Omental fat pad (tissue), 4 donors: ENCODE measurements around the gene FAP. TPM values are rescaled to one million over a fixed set of nuclear protein-coding genes. Genes with fewer than 3 reads are reported as not detected.

Experiments
- ATAC-seq: fragments of 150-250 bp; one replicate; pipeline ENCODE4 v1.9.1; 2016; ENCODE audit warnings: mild to moderate bottlenecking, moderate library complexity; ENCODE audit not compliant: low FRiP score
- DNase-seq: peaks from one replicate; pipeline ENCODE4 v3.0.0-alpha.2; 2019; ENCODE audit warnings: low spot score
- total RNA-seq, 4 donors: library from RNA; depleted of rRNA; stranded (reverse); fragments of >200 nt; gene quantifications; one replicate each; pipeline ENCODE4 v1.1.0, GENCODE V29; 2016
- TF ChIP-seq, protein P1 (sequence below), 3 donors: fragments of 450-650 bp; IDR thresholded peaks; one replicate each; pipeline ENCODE4 v1.5.1; 2016 to 2017; ENCODE audit warnings: antibody characterized with exemption in 3 of 3, mild to moderate bottlenecking in 3 of 3, moderate library complexity in 2 of 3

Gene FAP
- total RNA-seq, 4 donors from 2014 or later, result 2.8 to 20.5 (median 9.1) TPM

DNA sequence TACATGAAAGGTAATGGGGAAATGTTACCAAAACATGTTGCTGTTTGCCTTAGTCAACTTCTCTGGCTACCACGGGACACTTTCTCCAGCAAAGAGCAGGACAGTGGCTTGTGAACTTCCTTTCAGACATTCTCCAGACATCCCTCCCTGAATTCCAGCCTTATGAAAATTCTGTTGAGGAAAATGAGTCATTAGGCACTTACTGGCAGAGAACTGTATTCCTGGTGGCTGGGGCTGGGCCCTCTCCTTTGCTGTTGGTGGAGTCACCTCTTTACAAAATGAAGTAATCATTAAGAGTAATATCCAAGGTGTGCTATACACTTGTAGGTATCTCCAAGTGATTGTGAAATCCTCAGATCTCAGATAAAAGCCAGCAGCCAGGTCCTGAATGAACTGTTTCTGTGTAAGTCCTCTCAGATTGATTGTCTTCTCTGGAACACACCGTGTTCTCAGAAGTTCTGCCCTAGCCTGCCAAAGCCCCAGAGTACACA is 1.3 kb upstream of the FAP start:
- ATAC-seq (peak; percentile 88), DNase-seq (no peak)
- TF ChIP-seq, protein P1, sequence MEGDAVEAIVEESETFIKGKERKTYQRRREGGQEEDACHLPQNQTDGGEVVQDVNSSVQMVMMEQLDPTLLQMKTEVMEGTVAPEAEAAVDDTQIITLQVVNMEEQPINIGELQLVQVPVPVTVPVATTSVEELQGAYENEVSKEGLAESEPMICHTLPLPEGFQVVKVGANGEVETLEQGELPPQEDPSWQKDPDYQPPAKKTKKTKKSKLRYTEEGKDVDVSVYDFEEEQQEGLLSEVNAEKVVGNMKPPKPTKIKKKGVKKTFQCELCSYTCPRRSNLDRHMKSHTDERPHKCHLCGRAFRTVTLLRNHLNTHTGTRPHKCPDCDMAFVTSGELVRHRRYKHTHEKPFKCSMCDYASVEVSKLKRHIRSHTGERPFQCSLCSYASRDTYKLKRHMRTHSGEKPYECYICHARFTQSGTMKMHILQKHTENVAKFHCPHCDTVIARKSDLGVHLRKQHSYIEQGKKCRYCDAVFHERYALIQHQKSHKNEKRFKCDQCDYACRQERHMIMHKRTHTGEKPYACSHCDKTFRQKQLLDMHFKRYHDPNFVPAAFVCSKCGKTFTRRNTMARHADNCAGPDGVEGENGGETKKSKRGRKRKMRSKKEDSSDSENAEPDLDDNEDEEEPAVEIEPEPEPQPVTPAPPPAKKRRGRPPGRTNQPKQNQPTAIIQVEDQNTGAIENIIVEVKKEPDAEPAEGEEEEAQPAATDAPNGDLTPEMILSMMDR (IDR thresholded peaks at IDR 0.05), result no peak

DNA sequence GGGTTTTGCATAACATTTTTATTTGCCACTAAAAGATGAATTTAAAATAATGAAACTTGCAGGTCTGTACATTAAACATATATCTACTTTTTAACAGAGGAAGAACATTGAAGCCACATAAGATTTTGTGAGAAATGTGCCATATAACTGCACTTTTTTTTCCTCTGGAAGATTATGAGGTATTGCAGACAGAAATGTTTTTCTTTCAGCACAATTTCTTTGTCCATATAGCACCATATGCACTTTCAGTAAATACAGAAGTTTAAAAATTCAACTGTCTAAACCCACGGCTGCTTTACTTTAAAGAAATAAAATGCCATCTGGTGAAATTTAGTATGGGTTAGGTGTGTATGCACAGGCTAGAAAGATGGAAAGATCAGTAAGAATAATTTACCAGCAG is 470 bp upstream of the FAP start:
- ATAC-seq, result no peak
- TF ChIP-seq, protein P1 (IDR thresholded peaks at IDR 0.05), result no peak
- DNase-seq, result no peak

DNA sequence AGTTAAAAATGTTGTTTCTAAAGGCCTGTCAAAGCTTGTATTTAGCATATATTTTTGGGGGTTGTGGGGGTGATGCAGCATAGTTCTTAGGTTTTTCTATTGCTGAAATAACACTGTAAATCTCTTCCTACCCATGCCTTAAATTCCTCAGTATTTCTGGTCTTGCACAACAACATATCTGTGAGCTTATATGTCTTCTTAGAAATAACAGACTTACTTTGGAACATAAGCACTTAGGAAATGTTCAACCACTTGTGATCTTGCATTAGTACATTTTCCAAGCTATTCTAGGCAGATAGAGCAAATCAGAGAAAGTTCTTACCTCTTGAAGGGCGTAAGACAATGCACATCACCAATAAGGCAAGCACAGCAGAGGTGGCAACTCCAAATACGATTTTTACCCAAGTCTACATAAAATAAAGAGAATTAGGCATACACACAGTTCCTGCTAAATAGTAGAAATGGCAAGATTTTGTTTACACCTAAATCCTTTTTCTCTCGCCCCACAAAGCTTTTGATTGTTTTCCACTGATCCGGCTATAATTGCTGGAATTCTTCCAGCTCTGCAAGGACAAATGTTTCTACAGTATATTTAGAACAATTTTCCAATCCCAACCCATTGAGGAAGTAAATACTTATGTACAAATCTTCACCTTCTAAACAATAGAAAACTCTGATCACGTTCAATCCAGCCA is 512 bp downstream of the FAP start:
- ATAC-seq, result peak; percentile 30
- TF ChIP-seq, protein P1 (IDR thresholded peaks at IDR 0.05), result no peak
- DNase-seq, result no peak

DNA sequence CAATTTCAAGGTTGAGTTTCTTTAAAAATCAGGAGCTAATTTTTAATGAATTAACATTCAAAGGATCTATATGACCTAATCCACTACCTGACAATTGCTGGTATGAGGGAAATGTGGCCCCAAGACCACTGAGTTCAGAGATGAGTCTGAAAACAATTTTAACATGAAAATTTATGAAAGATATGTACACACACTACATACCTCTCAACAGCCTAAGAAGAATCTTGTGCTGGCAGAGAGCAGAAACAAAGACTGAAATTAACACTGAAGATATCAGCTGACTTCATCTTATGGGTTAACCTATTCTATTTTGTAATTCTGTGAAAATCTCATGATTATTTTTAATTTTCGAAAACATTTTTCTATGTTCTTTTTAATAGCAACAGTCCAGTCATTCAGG is 1.7 kb downstream of the FAP start:
- ATAC-seq (no peak), DNase-seq (no peak)
- TF ChIP-seq, protein P1 (IDR thresholded peaks at IDR 0.05), result no peak

DNA sequence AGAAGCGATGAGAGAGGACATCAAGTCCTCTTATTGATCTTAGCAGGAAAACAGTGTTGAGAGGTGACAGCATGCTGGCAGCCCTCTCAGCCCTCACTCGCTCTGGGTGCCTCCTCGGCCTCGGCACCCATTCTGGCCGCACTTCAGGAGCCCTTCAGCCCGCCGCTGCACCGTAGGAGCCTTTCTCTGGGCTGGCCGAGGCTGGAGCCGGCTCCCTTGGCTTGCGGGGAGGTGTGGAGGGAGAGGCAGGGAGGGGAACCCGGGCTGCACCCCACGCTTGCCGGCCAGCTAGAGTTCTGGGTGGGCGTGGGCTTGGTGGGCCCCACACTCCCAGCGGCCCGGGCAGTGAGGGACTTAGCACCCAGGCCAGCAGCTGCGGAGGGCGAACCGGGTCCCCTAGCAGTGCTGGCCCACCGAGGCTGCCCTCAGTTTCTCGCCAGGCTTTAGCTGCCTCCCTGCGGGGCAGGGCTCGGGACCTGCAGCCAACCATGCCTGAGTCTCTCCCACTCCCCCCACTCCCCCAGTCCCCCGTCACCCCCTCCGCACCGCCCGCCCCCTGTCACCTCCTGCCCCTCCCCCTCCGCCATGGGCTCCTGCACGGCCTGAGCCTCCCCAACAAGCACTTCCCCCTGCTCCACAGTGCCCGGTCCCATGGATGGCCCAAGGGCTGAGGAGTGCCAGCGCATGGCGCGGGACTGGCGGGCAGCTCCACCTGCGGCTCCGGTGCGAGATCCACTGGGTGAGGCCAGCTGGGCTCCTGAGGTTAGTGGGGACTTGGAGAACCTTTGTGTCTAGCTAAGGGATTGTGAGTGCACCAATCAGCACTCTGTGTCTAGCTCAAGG is 8.4 kb downstream of the FAP start:
- TF ChIP-seq, protein P1 (IDR thresholded peaks at IDR 0.05), result no peak
- DNase-seq, result no peak
- ATAC-seq, result no peak

DNA sequence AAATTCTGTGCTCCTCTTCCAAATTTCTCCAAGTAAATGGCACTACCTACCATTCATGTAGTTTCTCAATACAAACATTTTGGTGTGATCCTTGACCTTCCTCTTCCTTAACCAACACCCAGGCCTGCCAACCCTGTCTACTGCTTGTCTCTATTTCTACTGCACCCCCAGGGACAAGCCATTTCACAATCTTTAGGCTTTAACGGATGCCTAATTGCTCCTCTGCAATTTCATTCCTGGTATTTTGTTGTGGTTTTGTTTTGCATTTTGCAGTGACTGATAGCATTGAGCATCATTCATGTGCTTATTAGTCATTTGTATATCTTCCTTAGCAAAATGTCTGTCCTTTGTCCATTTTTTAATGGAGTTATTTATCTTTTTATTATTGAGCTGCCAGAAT is 10.0 kb downstream of the FAP start:
- TF ChIP-seq, protein P1 (IDR thresholded peaks at IDR 0.05), result no peak
- DNase-seq, result no peak

More for the DNA sequence above, 10.0 kb downstream of the FAP start:
- ATAC-seq, result no peak
